Measurements from ENCODE around the gene G6PD. TPM values are rescaled to one million over a fixed set of nuclear protein-coding genes. Genes with fewer than 3 reads are reported as not detected.

Gene G6PD
- total RNA-seq, 1 donor from 2014 or later: 55.8 TPM

DNA sequence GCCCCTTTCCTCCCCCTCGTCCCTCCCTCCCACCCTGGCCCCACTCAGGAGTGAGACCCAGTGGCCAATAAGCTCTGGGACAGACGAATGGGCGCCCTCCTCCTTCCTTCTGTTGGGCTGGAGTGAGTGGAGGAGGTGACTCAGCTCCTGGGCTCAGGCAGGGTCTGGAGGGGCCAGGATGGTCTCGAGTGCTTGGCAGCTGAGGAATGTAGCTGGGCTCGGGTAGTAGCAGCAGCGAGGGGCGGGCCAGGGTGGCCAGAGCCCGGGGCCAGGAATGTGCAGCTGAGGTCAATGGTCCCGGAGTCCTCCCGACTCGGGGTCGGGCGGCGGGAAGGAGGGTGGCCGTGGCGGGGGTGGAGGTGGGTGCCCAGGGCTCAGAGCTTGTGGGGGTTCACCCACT, 15.0 kb downstream of the G6PD start:
- no peaks in the 10 kb centered on the region for H3K27me3 Mint-ChIP-seq (ENCODE audit: low read depth)
- no peak overlapping the region for H3K27ac Mint-ChIP-seq
- peaks cover 15% of the 10 kb centered on the region for H3K4me1 Mint-ChIP-seq
- no peak overlapping the region for H3K4me3 Mint-ChIP-seq
- H3K36me3 Mint-ChIP-seq: peaks cover 5% of the 10 kb centered on the region
- peaks cover 4% of the 10 kb centered on the region for H3K9me3 Mint-ChIP-seq
- no peak for DNase-seq (ENCODE audit: low spot score in 2 of 2, unreplicated experiment in 2 of 2)
- TF ChIP-seq, protein P1, sequence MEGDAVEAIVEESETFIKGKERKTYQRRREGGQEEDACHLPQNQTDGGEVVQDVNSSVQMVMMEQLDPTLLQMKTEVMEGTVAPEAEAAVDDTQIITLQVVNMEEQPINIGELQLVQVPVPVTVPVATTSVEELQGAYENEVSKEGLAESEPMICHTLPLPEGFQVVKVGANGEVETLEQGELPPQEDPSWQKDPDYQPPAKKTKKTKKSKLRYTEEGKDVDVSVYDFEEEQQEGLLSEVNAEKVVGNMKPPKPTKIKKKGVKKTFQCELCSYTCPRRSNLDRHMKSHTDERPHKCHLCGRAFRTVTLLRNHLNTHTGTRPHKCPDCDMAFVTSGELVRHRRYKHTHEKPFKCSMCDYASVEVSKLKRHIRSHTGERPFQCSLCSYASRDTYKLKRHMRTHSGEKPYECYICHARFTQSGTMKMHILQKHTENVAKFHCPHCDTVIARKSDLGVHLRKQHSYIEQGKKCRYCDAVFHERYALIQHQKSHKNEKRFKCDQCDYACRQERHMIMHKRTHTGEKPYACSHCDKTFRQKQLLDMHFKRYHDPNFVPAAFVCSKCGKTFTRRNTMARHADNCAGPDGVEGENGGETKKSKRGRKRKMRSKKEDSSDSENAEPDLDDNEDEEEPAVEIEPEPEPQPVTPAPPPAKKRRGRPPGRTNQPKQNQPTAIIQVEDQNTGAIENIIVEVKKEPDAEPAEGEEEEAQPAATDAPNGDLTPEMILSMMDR (IDR thresholded peaks at IDR 0.05; ENCODE audit: unreplicated experiment): no peak

DNA sequence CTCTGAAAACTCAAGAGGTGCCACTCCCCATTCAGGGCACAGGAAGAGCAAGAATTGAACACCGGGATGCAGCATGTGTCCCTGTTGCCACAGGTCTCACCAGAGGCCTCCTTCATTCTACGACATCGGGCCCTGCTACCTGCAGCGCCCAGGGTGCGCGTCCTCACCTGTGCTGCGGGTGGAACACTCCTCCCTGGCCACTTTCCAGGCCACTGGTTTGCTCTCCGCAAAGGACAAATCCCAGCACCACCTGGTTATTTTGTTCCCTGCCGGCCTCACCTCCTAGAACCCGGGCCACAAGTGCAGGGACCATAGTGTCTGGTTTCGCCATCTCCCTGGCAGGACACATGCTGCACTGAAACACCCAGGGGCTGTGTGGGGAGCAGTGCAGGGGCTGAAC, 16.4 kb downstream of the G6PD start:
- DNase-seq (ENCODE audit: low spot score in 2 of 2, unreplicated experiment in 2 of 2): no peak
- Mint-ChIP-seq H3K4me3 (no peak overlapping the region), H3K9me3 (peaks cover 7% of the 10 kb centered on the region), H3K27me3 (ENCODE audit: low read depth) (no peaks in the 10 kb centered on the region), H3K4me1 (peaks cover 19% of the 10 kb centered on the region), H3K27ac (no peak overlapping the region), H3K36me3 (peaks cover 5% of the 10 kb centered on the region)
- TF ChIP-seq, protein P1 (IDR thresholded peaks at IDR 0.05; ENCODE audit: unreplicated experiment): no peak

DNA sequence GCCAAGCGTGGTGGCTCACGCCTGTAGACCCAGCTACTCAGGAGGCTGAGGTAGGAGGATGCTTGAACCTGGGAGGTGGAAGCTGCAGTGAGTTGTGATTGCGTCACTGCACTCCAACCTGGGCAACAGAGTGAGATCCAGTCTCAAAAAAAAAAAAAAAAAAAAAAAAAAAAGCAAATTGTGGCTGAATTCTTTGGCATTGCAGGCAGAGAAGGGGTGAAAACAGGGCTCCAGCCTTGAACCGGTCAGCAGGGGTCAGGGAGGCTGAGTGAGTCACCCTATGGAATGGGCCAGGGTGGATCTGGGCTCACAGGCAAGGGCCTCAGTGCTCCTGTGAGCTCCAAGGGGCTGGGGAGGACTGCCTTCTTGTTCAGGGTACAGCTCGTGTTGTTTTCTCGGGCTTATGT, 17.4 kb downstream of the G6PD start:
- no peaks in the 10 kb centered on the region for H3K36me3 Mint-ChIP-seq
- peaks cover 17% of the 10 kb centered on the region for H3K4me1 Mint-ChIP-seq
- no peak overlapping the region for H3K27ac Mint-ChIP-seq
- no peak for DNase-seq (ENCODE audit: low spot score in 2 of 2, unreplicated experiment in 2 of 2)
- H3K27me3 Mint-ChIP-seq (ENCODE audit: low read depth): no peaks in the 10 kb centered on the region
- TF ChIP-seq, protein P1 (IDR thresholded peaks at IDR 0.05; ENCODE audit: unreplicated experiment): no peak
- H3K4me3 Mint-ChIP-seq: no peak overlapping the region
- peaks cover 7% of the 10 kb centered on the region for H3K9me3 Mint-ChIP-seq

DNA sequence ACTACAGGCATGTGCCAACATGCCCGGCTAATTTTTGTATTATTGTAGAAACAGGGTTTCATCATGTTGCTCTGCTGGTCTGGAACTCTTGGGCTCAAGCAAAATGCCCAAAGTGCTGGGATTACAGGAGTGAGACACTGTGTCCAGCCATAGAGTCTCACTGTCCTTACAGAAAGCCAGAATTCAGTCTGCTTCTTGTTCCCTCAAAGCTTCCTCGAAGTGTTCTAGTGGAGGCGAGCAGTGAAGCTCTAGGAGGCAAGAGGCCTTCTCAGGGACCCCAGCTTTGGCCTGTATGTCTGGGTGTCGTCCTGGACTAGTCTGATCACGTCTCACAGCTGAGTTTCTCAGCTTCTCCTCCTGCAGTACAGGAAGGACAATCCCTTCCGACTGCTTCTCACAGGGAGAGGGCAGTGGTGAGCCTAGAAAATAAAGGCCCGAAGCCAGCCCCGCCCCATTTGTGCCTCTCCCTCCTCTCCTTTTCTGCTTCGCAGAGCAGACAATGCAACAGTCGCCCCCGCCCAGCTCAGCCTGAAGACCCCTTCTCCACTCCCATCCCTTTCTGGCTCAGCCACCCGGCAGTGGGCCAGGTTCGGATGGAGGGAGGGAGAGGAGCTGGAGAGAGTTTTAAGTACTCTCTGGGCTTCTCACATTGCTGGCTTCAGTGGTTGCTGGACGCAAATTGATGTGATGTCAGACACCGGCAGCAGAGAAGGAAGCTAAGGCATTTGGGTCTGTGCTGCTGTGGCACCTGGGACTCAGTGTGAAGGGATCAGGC, 19.6 kb downstream of the G6PD start:
- Mint-ChIP-seq H3K4me1 (peaks cover 19% of the 10 kb centered on the region), H3K36me3 (no peaks in the 10 kb centered on the region), H3K27ac (peak overlapping the region; percentile 87), H3K9me3 (peaks cover 7% of the 10 kb centered on the region), H3K27me3 (ENCODE audit: low read depth) (no peaks in the 10 kb centered on the region), H3K4me3 (peak overlapping the region; percentile 55)
- DNase-seq (ENCODE audit: low spot score in 2 of 2, unreplicated experiment in 2 of 2): peak; percentile 65 to 74
- TF ChIP-seq, protein P1 (IDR thresholded peaks at IDR 0.05; ENCODE audit: unreplicated experiment): peak; percentile 18

DNA sequence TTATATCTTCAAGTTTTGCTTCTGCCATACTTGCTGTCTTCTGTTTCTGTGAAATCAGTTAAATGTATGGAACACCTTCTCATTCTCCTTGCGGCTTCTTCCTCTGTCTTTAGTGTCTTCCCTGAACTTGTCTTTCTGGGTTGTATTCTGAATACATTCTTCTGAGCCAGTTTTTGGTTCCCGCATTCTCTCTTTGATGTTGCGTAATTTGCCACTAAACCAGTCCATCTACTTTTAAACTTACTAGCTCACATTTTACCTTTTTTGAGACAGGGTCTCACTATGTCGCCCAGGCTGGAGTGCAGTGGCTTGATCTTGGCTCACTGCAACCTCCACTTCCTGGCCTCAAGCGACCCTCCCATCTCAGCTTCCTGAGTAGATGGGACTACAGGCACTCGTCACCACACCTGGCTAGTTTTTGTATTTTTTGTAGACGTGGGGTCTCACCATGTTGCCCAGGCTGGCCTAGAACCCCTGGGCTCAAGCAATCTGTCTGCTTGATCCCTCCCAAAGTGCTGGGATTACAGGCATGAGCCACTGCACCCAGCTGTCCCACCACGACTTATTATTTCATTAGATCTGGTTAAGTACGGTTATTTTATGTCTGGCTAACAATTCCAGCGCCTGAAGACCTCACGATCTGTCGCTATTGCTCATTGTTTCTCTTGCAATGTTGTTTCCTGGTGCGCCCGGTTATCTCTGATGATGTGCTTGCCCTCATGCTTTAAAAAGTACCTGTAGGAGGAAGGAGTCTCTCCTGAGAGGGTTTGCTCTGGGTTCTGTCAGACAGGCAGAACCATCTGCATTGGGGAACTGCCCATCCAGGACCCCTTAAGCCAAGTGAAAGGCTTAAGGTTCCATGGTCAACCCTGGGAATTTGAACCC, 20.8 kb downstream of the G6PD start:
- TF ChIP-seq, protein P1 (IDR thresholded peaks at IDR 0.05; ENCODE audit: unreplicated experiment): no peak
- Mint-ChIP-seq H3K27me3 (ENCODE audit: low read depth) (no peaks in the 10 kb centered on the region), H3K27ac (peak overlapping the region; percentile 62), H3K9me3 (peaks cover 4% of the 10 kb centered on the region), H3K4me1 (peaks cover 16% of the 10 kb centered on the region), H3K36me3 (no peaks in the 10 kb centered on the region), H3K4me3 (no peak overlapping the region)
- DNase-seq (ENCODE audit: low spot score in 2 of 2, unreplicated experiment in 2 of 2): no peak

Measured in mesothelial cell of epicardium (in vitro differentiated cells).